ENCODE measurements around the gene HSP90AB1.
A peak's percentile ranks its signal among the peaks of the same experiment; 100 is the strongest.
"Not testable (repeated sequence)": the region's sequence is repeated elsewhere in the genome, so short reads cannot be mapped to it uniquely, and the experiment has no call there.

The HSP90AB1 gene

GRCh38 chr6:44222486-44223318, 24.2 kb upstream of the HSP90AB1 start:
- no peak for DNase-seq

GRCh38 chr6:44223319-44224028, 23.4 kb upstream of the HSP90AB1 start, which contains the start of gene SLC29A1:
SLC29A1 (plus strand) TSS chr6:44223595; CDS start chr6:44227314, 3,719 bp downstream.
- DNase-seq, result peak; percentile 84

GRCh38 chr6:44224029-44224964, 22.6 kb upstream of the HSP90AB1 start:
- DNase-seq, result no peak

- no peak for DNase-seq
Observed at GRCh38 chr6:44224965-44225305, 22.0 kb upstream of the HSP90AB1 start.

GRCh38 chr6:44225579-44226325, 21.1 kb upstream of the HSP90AB1 start:
- no peak for DNase-seq

GRCh38 chr6:44226368-44227147, 20.3 kb upstream of the HSP90AB1 start:
- DNase-seq, result no peak

- no peak for DNase-seq
Observed at GRCh38 chr6:44227148-44227793, 19.6 kb upstream of the HSP90AB1 start.

- no peak for DNase-seq
Observed at GRCh38 chr6:44228031-44228430, 18.9 kb upstream of the HSP90AB1 start.

- no peak for DNase-seq
Observed at GRCh38 chr6:44228433-44228832, 18.5 kb upstream of the HSP90AB1 start.

GRCh38 chr6:44228836-44229235, 18.1 kb upstream of the HSP90AB1 start:
- DNase-seq, result no peak

GRCh38 chr6:44229376-44230033, 17.4 kb upstream of the HSP90AB1 start:
- DNase-seq, result no peak

GRCh38 chr6:44230034-44230675, 16.7 kb upstream of the HSP90AB1 start:
- DNase-seq, result no peak

- DNase-seq, result not testable (repeated sequence)
Observed at GRCh38 chr6:44231426-44231825, 15.5 kb upstream of the HSP90AB1 start.

- DNase-seq, result no peak
Observed at GRCh38 chr6:44232676-44233566, 14.0 kb upstream of the HSP90AB1 start.

GRCh38 chr6:44233567-44234100, 13.3 kb upstream of the HSP90AB1 start:
- no peak for DNase-seq

GRCh38 chr6:44234101-44235025, 12.5 kb upstream of the HSP90AB1 start:
- no peak for DNase-seq

- no peak for DNase-seq
Observed at GRCh38 chr6:44235269-44235668, 11.6 kb upstream of the HSP90AB1 start.

All from NCI-H510A (cell line).